Left lung (tissue), 10 donors: ENCODE measurements around the gene RAMP3. TPM values are rescaled to one million over a fixed set of nuclear protein-coding genes. Genes with fewer than 3 reads are reported as not detected.
"Not testable (repeated sequence)": the region's sequence is repeated elsewhere in the genome, so short reads cannot be mapped to it uniquely, and the experiment has no call there.

Experiments used
- ATAC-seq: fragments of 200-7000 bp; cut with Tn5 transposase; one replicate; pipeline ENCODE4 v1.9.1; 2020; ENCODE audit warnings: moderate library complexity
- DNase-seq, 4 donors: peaks; one replicate each; pipeline ENCODE4 v3.0.0-alpha.2; 2013 to 2020
- H3K27ac ChIP-seq, 2 donors: fragments of 200-600 bp; sonication (generic) in 1 of 2; one replicate each; pipeline versions ENCODE4 v1.5.0 to v1.8.0; 2020 to 2021
- H3K27me3 ChIP-seq, 2 donors: fragments of 200-600 bp; sonication (generic) in 1 of 2; one replicate each; pipeline versions ENCODE4 v1.5.0 to v1.8.0; 2020 to 2021
- H3K36me3 ChIP-seq, 2 donors: fragments of 200-600 bp; sonication (generic) in 1 of 2; one replicate each; pipeline versions ENCODE4 v1.5.0 to v1.8.0; 2020 to 2021
- H3K4me1 ChIP-seq, 2 donors: fragments of 200-600 bp; one replicate each; pipeline ENCODE4 v1.8.0; 2021
- H3K4me3 ChIP-seq, 2 donors: fragments of 200-600 bp; sonication (generic) in 1 of 2; one replicate each; pipeline versions ENCODE4 v1.5.0 to v1.8.0; 2020 to 2021; ENCODE audit warnings: mild to moderate bottlenecking in 1 of 2
- H3K9me3 ChIP-seq, 2 donors: fragments of 200-600 bp; sonication (generic) in 1 of 2; one replicate each; pipeline versions ENCODE4 v1.5.0 to v1.8.0; 2020 to 2021
- CTCF ChIP-seq, 2 donors: fragments of 200-600 bp; sonication (generic) in 1 of 2; IDR thresholded peaks; one replicate each; pipeline versions ENCODE4 v1.5.0 to v1.8.0; 2021; ENCODE audit warnings: antibody characterized with exemption in 2 of 2
- intact Hi-C, 2 donors: fragments of 100-400 bp; cut with DNase I; formaldehyde crosslinking; loops; one replicate each; pipeline versions ENCODE4 v1.11.2 to v1.14.2; 2022
- polyA plus RNA-seq, 6 donors: library from polyadenylated mRNA; unstranded; fragments of 120-200 nt; gene quantifications; one replicate each; pipeline ENCODE4 v1.2.1, GENCODE V29; 2013; ENCODE audit not compliant: insufficient read length in 6 of 6
- total RNA-seq, 2 donors: library from RNA; stranded (reverse); fragmentation: NEBNext Ultra II Directional; extraction: Animal tissue kit (Norgen Biotek cat#: 25700); gene quantifications; one replicate each; pipeline ENCODE4 v1.2.1, GENCODE V29; 2021
- donor health status: DM: no; HTN: yes; CAD: no.
- donor health status: DM: no; HTN: no; CAD: no.

RAMP3 gene
- total and polyA plus RNA-seq, 8 donors = 12.5 to 89.9 (median 23.2) TPM

- no peak for TF ChIP-seq CTCF (IDR thresholded peaks at IDR 0.05)
- Histone ChIP-seq H3K4me3 (no peak overlapping the region), H3K36me3 (no peaks in the 10 kb centered on the region), H3K4me1 (no peaks in the 10 kb centered on the region), H3K9me3 (no peaks in the 10 kb centered on the region), H3K27ac (no peak overlapping the region), H3K27me3 (peaks cover 6 to 12% of the 10 kb centered on the region in 2 donors)
- intact Hi-C loops = loop anchor here in 1 of 2 donors (10.0 kb wide), 1 partner anchor 105 kb away; no protein-coding TSS in a partner anchor
- ATAC-seq (no peak), DNase-seq (peak in 1 of 4 donors; percentile 14)
Observed at GRCh38 chr7:45150199-45150598, 7.4 kb upstream of the RAMP3 start.

GRCh38 chr7:45151131-45151684 is 6.4 kb upstream of the RAMP3 start:
- DNase-seq (peak in 1 of 4 donors; percentile 24), ATAC-seq (no peak)
- no peak overlapping the region for H3K4me3 ChIP-seq
- intact Hi-C loops = loop anchor here in 1 of 2 donors (10.0 kb wide), 1 partner anchor 104 kb away; no protein-coding TSS in a partner anchor
- peaks cover 6 to 14% of the 10 kb centered on the region in 2 donors for H3K27me3 ChIP-seq
- no peak for TF ChIP-seq CTCF (IDR thresholded peaks at IDR 0.05)
- H3K9me3 ChIP-seq = no peaks in the 10 kb centered on the region
- H3K36me3 ChIP-seq = no peaks in the 10 kb centered on the region
- H3K27ac ChIP-seq = no peak overlapping the region
- H3K4me1 ChIP-seq = no peaks in the 10 kb centered on the region

- H3K36me3 ChIP-seq = no peaks in the 10 kb centered on the region
- H3K4me1 ChIP-seq = no peaks in the 10 kb centered on the region
- DNase-seq (no peak), ATAC-seq (no peak)
- no peak for TF ChIP-seq CTCF (IDR thresholded peaks at IDR 0.05)
- intact Hi-C loops = loop anchor here (2.0 to 10.0 kb wide), 2 partner anchors 103 to 109 kb away; no protein-coding TSS in a partner anchor
- H3K9me3 ChIP-seq = no peaks in the 10 kb centered on the region
- H3K27ac ChIP-seq = no peak overlapping the region
- no peak overlapping the region for H3K4me3 ChIP-seq
- peaks cover 6 to 22% of the 10 kb centered on the region in 2 donors for H3K27me3 ChIP-seq
Observed at GRCh38 chr7:45151967-45152366, 5.6 kb upstream of the RAMP3 start.

GRCh38 chr7:45153233-45153632 is 4.4 kb upstream of the RAMP3 start:
- Histone ChIP-seq H3K27ac (no peak overlapping the region), H3K9me3 (no peaks in the 10 kb centered on the region), H3K4me3 (no peak overlapping the region), H3K27me3 (peaks cover 10 to 29% of the 10 kb centered on the region in 2 donors), H3K4me1 (no peaks in the 10 kb centered on the region), H3K36me3 (no peaks in the 10 kb centered on the region)
- ATAC-seq (no peak), DNase-seq (peak in 1 of 4 donors; percentile 4)
- intact Hi-C loops = loop anchor here (2.0 to 10.0 kb wide), 2 partner anchors 102 to 108 kb away; no protein-coding TSS in a partner anchor
- no peak for TF ChIP-seq CTCF (IDR thresholded peaks at IDR 0.05)

- H3K4me3 ChIP-seq, H3K9me3 ChIP-seq, ATAC-seq, H3K36me3 ChIP-seq, H3K27ac ChIP-seq, H3K4me1 ChIP-seq: not testable (repeated sequence)
- peak in 1 of 4 donors; percentile 4 for DNase-seq
- intact Hi-C loops = loop anchor here (2.0 to 10.0 kb wide), 2 partner anchors 101 to 107 kb away; no protein-coding TSS in a partner anchor
- H3K27me3 ChIP-seq = peaks cover 9 to 29% of the 10 kb centered on the region in 2 donors
Observed at GRCh38 chr7:45153861-45154260, 3.7 kb upstream of the RAMP3 start.
